ENCODE measurements around the gene WASF2.

WASF2 gene

GRCh38 chr1:27395441-27396195 lies 94.3 kb downstream of the WASF2 start:
- TF ChIP-seq CTCF (IDR thresholded peaks at IDR 0.05; ENCODE audit: control insufficient read depth, extremely low read depth, insufficient read depth): peak; percentile 89
- DNase-seq (ENCODE audit: low read depth): no peak
- H3K4me3 ChIP-seq (ENCODE audit: low read depth, low read length): no peak overlapping the region

GRCh38 chr1:27394925-27395324 lies 95.0 kb downstream of the WASF2 start:
- no peak overlapping the region for H3K4me3 ChIP-seq (ENCODE audit: low read depth, low read length)
- no peak for TF ChIP-seq CTCF (IDR thresholded peaks at IDR 0.05; ENCODE audit: control insufficient read depth, extremely low read depth, insufficient read depth)
- no peak for DNase-seq (ENCODE audit: low read depth)

- H3K4me3 ChIP-seq (ENCODE audit: low read depth, low read length): no peak overlapping the region
- TF ChIP-seq CTCF (IDR thresholded peaks at IDR 0.05; ENCODE audit: control insufficient read depth, extremely low read depth, insufficient read depth): no peak
- DNase-seq (ENCODE audit: low read depth): no peak
Measured at GRCh38 chr1:27394282-27394658, 95.7 kb downstream of the WASF2 start.

- DNase-seq (ENCODE audit: low read depth): no peak
- no peak overlapping the region for H3K4me3 ChIP-seq (ENCODE audit: low read depth, low read length)
- TF ChIP-seq CTCF (IDR thresholded peaks at IDR 0.05; ENCODE audit: control insufficient read depth, extremely low read depth, insufficient read depth): no peak
Measured at GRCh38 chr1:27393641-27394281, 96.2 kb downstream of the WASF2 start.

- no peak for TF ChIP-seq CTCF (IDR thresholded peaks at IDR 0.05; ENCODE audit: control insufficient read depth, extremely low read depth, insufficient read depth)
- no peak for DNase-seq (ENCODE audit: low read depth)
Measured at GRCh38 chr1:27392778-27393635, 97.0 kb downstream of the WASF2 start.

GRCh38 chr1:27392096-27392777 lies 97.7 kb downstream of the WASF2 start, which contains the start of gene GPR3:
TSS of gene GPR3 (plus strand) at chr1:27392622. CDS start at chr1:27393799, 1,177 bp downstream.
- peak; percentile 72 for TF ChIP-seq CTCF (IDR thresholded peaks at IDR 0.05; ENCODE audit: control insufficient read depth, extremely low read depth, insufficient read depth)
- peak; percentile 51 for DNase-seq (ENCODE audit: low read depth)
- peak within 1 kb of the TSS; percentile 54 for H3K4me3 ChIP-seq (ENCODE audit: low read depth, low read length)

More at GRCh38 chr1:27392778-27393635, 97.0 kb downstream of the WASF2 start:
- peak overlapping the region; percentile 54 for H3K4me3 ChIP-seq (ENCODE audit: low read depth, low read length)

All from LNCaP clone FGC (cell line).